GM23338 (cell line): Measurements from ENCODE around the gene ALPI. TPM values are rescaled to one million over a fixed set of nuclear protein-coding genes. Genes with fewer than 3 reads are reported as not detected.

ENCODE experiments used
- ATAC-seq: fragments of 200-7000 bp; cut with Tn5 transposase; 3 replicates; pipeline ENCODE4 v1.9.1; 2020
- DNase-seq: peaks from one replicate; pipeline ENCODE4 v3.0.0-alpha.2; 2015; ENCODE audit warnings: low spot score
- H2AFZ ChIP-seq: fragments of 200-600 bp; sonication (generic); 2 replicates; pipeline ENCODE4 v1.8.0; 2016; ENCODE audit warnings: antibody characterized with exemption, mild to moderate bottlenecking, moderate library complexity
- H3F3A ChIP-seq: fragments of 200-600 bp; sonication (generic); replicated peaks from 2 replicates; pipeline ENCODE4 v1.8.0; 2017; ENCODE audit warnings: antibody characterized with exemption, mixed run types, low read depth
- H3K27ac ChIP-seq: fragments of 200-600 bp; sonication (generic); 2 replicates; pipeline ENCODE4 v1.6.1; 2016; ENCODE audit warnings: low read depth
- H3K27me3 ChIP-seq: fragments of 200-600 bp; sonication (generic); 2 replicates; pipeline ENCODE4 v1.8.0; 2016; ENCODE audit warnings: mild to moderate bottlenecking, mixed run types, moderate library complexity; ENCODE audit not compliant: insufficient read depth
- H3K36me3 ChIP-seq: fragments of 200-600 bp; sonication (generic); 2 replicates; pipeline ENCODE4 v1.8.0; 2016; ENCODE audit warnings: mild to moderate bottlenecking; ENCODE audit not compliant: insufficient read depth
- H3K4me1 ChIP-seq: fragments of 200-600 bp; sonication (generic); 2 replicates; pipeline ENCODE4 v1.8.0; 2016; ENCODE audit warnings: mild to moderate bottlenecking, moderate library complexity; ENCODE audit not compliant: insufficient read depth
- H3K4me2 ChIP-seq: fragments of 200-600 bp; sonication (generic); 2 replicates; pipeline ENCODE4 v1.7.1; 2017; ENCODE audit warnings: mixed run types
- H3K4me3 ChIP-seq: fragments of 200-600 bp; sonication (generic); 2 replicates; pipeline ENCODE4 v1.6.1; 2016; ENCODE audit warnings: mixed run types
- H3K79me2 ChIP-seq: fragments of 200-600 bp; sonication (generic); replicated peaks from 2 replicates; pipeline ENCODE4 v1.8.0; 2017; ENCODE audit warnings: mild to moderate bottlenecking; ENCODE audit not compliant: insufficient read depth
- H3K9me2 ChIP-seq: fragments of 200-600 bp; sonication (generic); 2 replicates; pipeline ENCODE4 v1.8.0; 2017; ENCODE audit not compliant: insufficient read depth
- H4K20me1 ChIP-seq: fragments of 200-600 bp; sonication (generic); replicated peaks from 2 replicates; pipeline ENCODE4 v1.8.0; 2017; ENCODE audit warnings: mild to moderate bottlenecking; ENCODE audit not compliant: insufficient read depth
- H3K27ac Mint-ChIP-seq: 2 replicates; pipeline ENCODE4 v1.8.0; 2020; ENCODE audit warnings: inconsistent platforms, mild to moderate bottlenecking, moderate library complexity, mixed read lengths
- H3K27me3 Mint-ChIP-seq: 3 replicates; pipeline ENCODE4 v1.8.0; 2022; ENCODE audit warnings: low read depth, mild to moderate bottlenecking, moderate library complexity, mixed read lengths, inconsistent platforms; ENCODE audit not compliant: insufficient read depth, poor library complexity
- H3K36me3 Mint-ChIP-seq: 3 replicates; pipeline ENCODE4 v1.8.0; 2021; ENCODE audit warnings: low read depth, mild to moderate bottlenecking, inconsistent platforms, moderate library complexity, mixed read lengths
- H3K4me1 Mint-ChIP-seq: 3 replicates; pipeline ENCODE4 v1.8.0; 2020; ENCODE audit warnings: mild to moderate bottlenecking, inconsistent platforms, mixed read lengths
- H3K4me3 Mint-ChIP-seq: 3 replicates; pipeline ENCODE4 v1.8.0; 2021; ENCODE audit warnings: moderate library complexity, mild to moderate bottlenecking, inconsistent platforms, mixed read lengths
- H3K9me3 Mint-ChIP-seq: 3 replicates; pipeline ENCODE4 v1.8.0; 2020; ENCODE audit warnings: moderate library complexity, mild to moderate bottlenecking, inconsistent platforms, mixed read lengths
- CREB1 ChIP-seq: fragments of 250-450 bp; sonication (Bioruptor Pico); IDR thresholded peaks from 2 replicates; pipeline ENCODE4 v1.5.0; 2020; ENCODE audit warnings: low read depth, mild to moderate bottlenecking, moderate library complexity
- CTCF ChIP-seq, 2 experiments: fragments of 200-600 bp in 1 of 2; sonication (generic) in 1 of 2; conservative IDR thresholded peaks; 2 replicates each; pipeline versions ENCODE4 v1.5.1 to v1.6.1; 2016 to 2017; ENCODE audit warnings: antibody characterized with exemption in 2 of 2, low read depth in 2 of 2, mild to moderate bottlenecking in 2 of 2, moderate library complexity in 1 of 2
- EZH2 ChIP-seq: fragments of 200-600 bp; sonication (generic); IDR thresholded peaks from one replicate; pipeline ENCODE4 v1.8.0; 2017; ENCODE audit warnings: antibody characterized with exemption, mild to moderate bottlenecking, low read depth; ENCODE audit not compliant: unreplicated experiment
- EZH2phosphoT487 ChIP-seq: fragments of 200-600 bp; sonication (generic); IDR thresholded peaks from one replicate; pipeline ENCODE4 v1.8.1; 2018; ENCODE audit warnings: antibody characterized with exemption; ENCODE audit not compliant: unreplicated experiment
- JUNB ChIP-seq: IDR thresholded peaks from one replicate; pipeline ENCODE4 v1.6.1; 2016; ENCODE audit warnings: antibody characterized with exemption; ENCODE audit not compliant: unreplicated experiment
- POLR2AphosphoS5 ChIP-seq: IDR thresholded peaks from 2 replicates; pipeline ENCODE4 v1.6.1; 2016; ENCODE audit warnings: antibody characterized with exemption, low read depth
- REST ChIP-seq: IDR thresholded peaks from one replicate; pipeline ENCODE4 v1.6.1; 2018; ENCODE audit warnings: antibody characterized with exemption; ENCODE audit not compliant: unreplicated experiment
- ZNF114 ChIP-seq: fragments of 250-450 bp; sonication (Bioruptor Pico); IDR thresholded peaks from 2 replicates; pipeline ENCODE4 v1.5.0; 2020; ENCODE audit warnings: mild to moderate bottlenecking, moderate library complexity
- ZNF331 ChIP-seq: fragments of 250-450 bp; sonication (Bioruptor Pico); IDR thresholded peaks from 2 replicates; pipeline ENCODE4 v1.5.0; 2020; ENCODE audit warnings: low read depth, mild to moderate bottlenecking, moderate library complexity
- polyA plus RNA-seq: library from polyadenylated mRNA; unstranded; fragments of >200 nt; fragmentation: Nextera tagmentation; extraction: Ambion mirVana; gene quantifications from 2 replicates; pipeline ENCODE4 v1.2.1, GENCODE V29; 2016
- total RNA-seq: library from RNA; depleted of rRNA; stranded (reverse); fragments of >200 nt; shearing (Covaris generic); gene quantifications from 2 replicates; pipeline ENCODE4 v1.2.3, GENCODE V29; 2014

ALPI gene
- total and polyA plus RNA-seq, 2 experiments from 2014 or later, result not detected

DNA sequence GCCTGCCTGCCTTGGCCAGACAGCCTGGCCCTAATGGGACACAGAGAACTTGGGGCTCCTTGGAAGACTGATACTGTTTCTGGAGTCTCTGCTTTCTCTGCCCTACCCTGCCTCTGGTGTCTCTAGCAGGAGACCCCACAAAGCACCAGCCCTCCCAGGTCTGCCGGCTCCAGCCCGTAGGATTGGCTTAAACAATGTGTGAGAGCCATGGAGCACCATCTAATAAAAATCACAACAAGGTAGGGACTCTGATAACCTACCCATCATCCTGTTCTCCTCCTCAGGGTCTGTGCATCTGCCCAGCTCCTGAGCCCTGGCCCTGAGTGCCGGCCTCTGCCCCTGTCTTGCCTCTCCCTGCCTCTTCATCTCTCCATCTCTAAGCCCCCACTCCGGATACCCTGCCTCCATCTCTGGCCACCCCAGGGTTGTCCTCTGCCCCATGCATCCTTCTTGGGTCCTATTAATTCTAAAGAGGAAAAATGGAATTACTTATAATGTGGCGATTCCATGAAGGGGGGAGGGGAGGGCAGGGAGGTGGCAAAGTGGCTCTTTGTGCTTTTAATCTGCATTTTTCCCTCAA is 32.9 kb downstream of the ALPI start:
- Mint-ChIP-seq H3K27me3 (peaks cover 70% of the 10 kb centered on the region), H3K4me3 (peak overlapping the region; percentile 28), H3K36me3 (no peaks in the 10 kb centered on the region; the same call in 2 of the 3 replicates), H3K4me1 (peaks cover 33% of the 10 kb centered on the region), H3K9me3 (no peaks in the 10 kb centered on the region), H3K27ac (no peak overlapping the region)
- Histone ChIP-seq H3K27me3 (peaks cover 61% of the 10 kb centered on the region), H3K4me2 (no peak overlapping the region), H3K4me1 (peaks cover 19% of the 10 kb centered on the region), H2AFZ (no peak overlapping the region), H3K79me2 (no peaks in the 10 kb centered on the region), H3K27ac (no peak overlapping the region), H3K9me2 (no peaks in the 10 kb centered on the region), H4K20me1 (no peaks in the 10 kb centered on the region), H3K4me3 (peak overlapping the region; percentile 62), H3K36me3 (no peaks in the 10 kb centered on the region), H3F3A (0 out of 2 replicates have a peak, but pooled peaks cover 5% of the 10 kb centered on the region)
- no peak for ATAC-seq
- TF ChIP-seq EZH2 (peak; percentile 27), ZNF331 (CRISPR knock-in tag) (no peak), CTCF (conservative IDR thresholded peaks at IDR 0.05; ENCODE audit: low read depth in 2 of 2) (no peak), EZH2phosphoT487 (no peak)
- no peak for DNase-seq

DNA sequence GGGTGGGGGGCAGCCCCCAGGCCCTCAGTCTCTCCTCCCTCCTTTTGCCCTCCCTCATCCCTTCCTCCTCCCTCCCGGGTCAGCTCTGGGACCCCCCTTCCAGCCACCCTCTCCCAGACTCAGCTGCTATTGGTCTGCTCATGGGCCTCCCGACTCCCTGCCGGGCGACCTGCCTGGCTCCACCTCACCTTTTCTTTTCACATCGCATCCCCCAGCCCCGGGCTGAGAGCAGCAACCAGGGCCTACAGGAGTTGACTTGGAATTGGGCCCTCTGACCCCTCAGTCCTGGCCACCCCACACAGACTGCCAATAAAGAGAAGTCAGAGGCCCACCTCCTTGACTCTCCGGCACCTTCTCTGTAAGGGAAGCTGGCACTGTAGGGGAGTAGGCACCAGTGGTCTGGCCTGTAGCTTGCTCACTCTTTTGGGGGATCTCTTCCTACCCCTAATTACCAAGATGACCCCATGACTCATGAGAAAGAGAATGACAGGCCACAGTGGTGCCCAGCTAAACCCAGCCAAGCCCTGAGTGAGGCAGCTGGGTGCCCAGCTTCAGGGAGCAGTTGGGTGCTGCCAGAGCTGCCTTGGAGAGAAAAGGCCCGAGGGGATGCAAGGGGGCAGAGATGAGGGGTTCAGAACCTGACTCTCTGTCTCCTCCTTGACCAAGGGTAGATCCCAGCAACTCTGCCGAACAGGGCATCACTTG is 33.7 kb downstream of the ALPI start:
- no peaks in the 10 kb centered on the region for H3K9me3 Mint-ChIP-seq
- peaks cover 61% of the 10 kb centered on the region for H3K27me3 Mint-ChIP-seq
- no peak overlapping the region for H3K27ac ChIP-seq
- 0 out of 2 replicates have a peak, but pooled peaks cover 5% of the 10 kb centered on the region for H3F3A ChIP-seq
- H2AFZ ChIP-seq, result no peak overlapping the region
- H3K4me3 ChIP-seq, result no peak overlapping the region
- H3K27me3 ChIP-seq, result peaks cover 53% of the 10 kb centered on the region
- no peaks in the 10 kb centered on the region for H3K9me2 ChIP-seq
- H4K20me1 ChIP-seq, result no peaks in the 10 kb centered on the region
- no peaks in the 10 kb centered on the region for H3K79me2 ChIP-seq
- H3K27ac Mint-ChIP-seq, result no peak overlapping the region
- H3K4me1 Mint-ChIP-seq, result peaks cover 37% of the 10 kb centered on the region
- H3K4me2 ChIP-seq, result peak overlapping the region; percentile 55
- H3K4me1 ChIP-seq, result peaks cover 19% of the 10 kb centered on the region
- DNase-seq, result no peak
- peak; percentile 11 for ATAC-seq
- H3K36me3 ChIP-seq, result no peaks in the 10 kb centered on the region
- no peaks in the 10 kb centered on the region; the same call in 2 of the 3 replicates for H3K36me3 Mint-ChIP-seq
- no peak overlapping the region; the same call in 2 of the 3 replicates for H3K4me3 Mint-ChIP-seq
- TF ChIP-seq JUNB (no peak), REST (no peak), EZH2 (no peak), CTCF (conservative IDR thresholded peaks at IDR 0.05; ENCODE audit: low read depth in 2 of 2) (no peak), ZNF331 (CRISPR knock-in tag) (no peak), CREB1 (CRISPR knock-in tag) (no peak), ZNF114 (CRISPR knock-in tag) (no peak), POLR2AphosphoS5 (no peak)
